ENCODE results near the gene GAGE13.
"Not testable (repeated sequence)": the region's sequence is repeated elsewhere in the genome, so short reads cannot be mapped to it uniquely, and the experiment has no call there.

The GAGE13 gene, protein sequence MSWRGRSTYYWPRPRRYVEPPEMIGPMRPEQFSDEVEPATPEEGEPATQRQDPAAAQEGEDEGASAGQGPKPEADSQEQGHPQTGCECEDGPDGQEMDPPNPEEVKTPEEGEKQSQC

DNA sequence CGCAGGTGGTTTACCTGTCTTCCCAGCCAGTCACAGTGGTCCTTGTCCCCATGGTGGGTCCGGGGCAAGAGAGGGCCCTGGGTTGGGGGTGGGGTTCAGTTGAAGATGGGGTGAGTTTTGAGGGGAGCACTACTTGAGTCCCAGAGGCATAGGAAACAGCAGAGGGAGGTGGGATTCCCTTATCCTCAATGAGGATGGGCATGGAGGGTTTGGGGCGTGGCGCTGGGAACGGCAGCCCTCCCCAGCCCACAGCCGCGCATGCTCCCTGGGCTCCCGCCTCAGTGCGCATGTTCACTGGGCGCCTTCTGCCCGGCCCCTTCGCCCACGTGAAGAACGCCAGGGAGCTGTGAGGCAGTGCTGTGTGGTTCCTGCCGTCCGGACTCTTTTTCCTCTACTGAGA is at the start of gene GAGE13:
GAGE13 (plus strand) TSS at position 301 of the 400 bp plus-strand sequence. CDS start 1,156 bp downstream, outside the sequence.
- DNase-seq (ENCODE audit: low read depth), result not testable (repeated sequence)

DNA sequence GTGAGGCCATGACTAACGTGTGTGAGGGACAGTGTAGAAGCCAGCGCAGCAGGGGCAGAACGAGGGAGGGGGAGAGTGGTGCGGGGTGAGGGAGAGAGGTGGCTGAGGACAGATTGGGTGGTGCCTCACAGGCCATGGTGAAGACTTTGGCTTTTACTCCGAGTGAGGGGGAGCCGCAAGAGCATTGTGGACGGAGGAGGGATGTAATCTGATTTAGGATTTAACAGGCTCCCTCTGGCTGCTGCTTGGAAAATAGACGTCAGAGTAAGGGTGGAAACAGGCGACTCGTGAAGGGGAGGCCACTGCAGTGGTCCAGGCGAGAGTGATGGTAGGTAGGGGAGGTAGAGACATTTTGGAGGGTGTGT is 48.8 kb upstream of the GAGE13 start:
- DNase-seq (ENCODE audit: low read depth), result peak; percentile 12

DNA sequence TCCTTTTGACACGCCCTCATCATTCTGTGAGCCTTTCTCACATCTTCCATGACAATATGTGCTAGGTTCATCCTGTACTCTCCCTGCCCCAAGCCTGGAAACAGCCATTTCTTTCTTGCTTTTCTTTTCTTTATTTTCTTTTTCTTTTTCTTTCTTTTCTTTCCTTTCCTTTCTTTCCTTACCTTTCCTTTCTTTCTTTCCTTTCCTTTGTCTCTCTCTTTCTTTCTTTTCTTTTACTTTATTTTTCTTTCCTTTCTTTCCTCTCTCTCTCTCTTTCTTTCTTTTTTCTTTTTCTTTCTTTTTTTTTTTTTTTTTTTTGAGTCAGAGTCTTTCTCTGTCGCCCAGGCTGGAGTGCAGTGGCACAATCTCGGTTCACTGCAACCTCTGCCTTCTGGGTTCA is 47.2 kb upstream of the GAGE13 start:
- DNase-seq (ENCODE audit: low read depth), result no peak

DNA sequence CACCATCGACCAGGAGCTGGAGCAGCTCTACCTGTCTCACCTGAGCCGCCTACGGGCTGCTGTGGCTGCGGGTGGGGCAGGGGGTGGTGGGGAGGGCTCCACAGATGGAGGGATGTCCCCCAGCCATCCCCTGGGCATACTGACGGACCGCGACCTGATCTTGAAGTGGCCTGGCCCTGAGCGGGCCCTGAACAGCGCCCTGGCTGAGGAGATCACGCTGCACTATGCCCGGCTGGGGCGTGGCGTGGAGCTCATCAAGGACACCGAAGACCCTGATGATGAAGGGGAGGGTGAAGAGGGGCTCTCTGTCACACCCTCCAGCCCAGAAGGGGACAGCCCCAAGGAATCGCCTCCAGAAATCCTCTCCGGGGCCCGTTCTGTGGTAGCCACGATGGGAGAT is 45.2 kb upstream of the GAGE13 start:
- no peak for DNase-seq (ENCODE audit: low read depth)

DNA sequence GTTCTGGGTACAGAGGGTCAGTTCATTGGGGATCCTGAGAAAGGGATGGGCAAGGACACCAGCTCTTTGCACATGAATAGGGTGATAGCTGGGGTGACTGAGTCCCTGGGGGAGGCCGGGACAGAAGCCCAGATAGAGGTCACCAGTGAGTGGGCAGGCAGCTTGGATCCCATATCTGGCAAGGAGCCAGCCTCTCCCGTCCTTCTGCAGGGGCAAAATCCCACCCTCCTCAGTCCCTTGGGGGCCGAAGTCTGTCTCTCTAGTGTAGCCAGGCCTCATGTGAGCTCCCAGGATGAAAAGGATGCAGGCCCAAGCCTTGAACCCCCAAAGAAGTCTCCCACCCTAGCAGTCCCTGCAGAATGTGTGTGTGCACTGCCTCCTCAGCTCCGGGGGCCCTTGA is 44.8 kb upstream of the GAGE13 start:
- no peak for DNase-seq (ENCODE audit: low read depth)

DNA sequence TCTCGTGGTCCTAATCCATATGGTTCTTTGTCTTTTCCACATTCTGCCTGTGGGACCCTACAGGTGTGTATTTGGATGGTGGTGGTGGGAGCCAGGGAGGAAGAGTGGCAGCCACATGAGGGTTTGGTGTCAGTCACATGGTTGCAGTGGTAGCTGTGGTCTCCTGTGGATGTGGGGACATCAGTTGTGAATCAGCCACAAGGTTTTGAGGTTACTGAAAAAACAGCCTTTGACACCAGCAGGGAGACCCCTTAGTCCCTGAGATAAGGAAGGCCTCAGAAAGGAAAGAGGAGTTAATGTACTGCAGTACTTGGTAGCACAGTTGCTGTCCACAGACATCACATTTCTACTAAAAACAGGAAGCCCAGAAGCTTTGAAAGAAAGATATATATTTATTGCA is 43.7 kb upstream of the GAGE13 start:
- no peak for DNase-seq (ENCODE audit: low read depth)

DNA sequence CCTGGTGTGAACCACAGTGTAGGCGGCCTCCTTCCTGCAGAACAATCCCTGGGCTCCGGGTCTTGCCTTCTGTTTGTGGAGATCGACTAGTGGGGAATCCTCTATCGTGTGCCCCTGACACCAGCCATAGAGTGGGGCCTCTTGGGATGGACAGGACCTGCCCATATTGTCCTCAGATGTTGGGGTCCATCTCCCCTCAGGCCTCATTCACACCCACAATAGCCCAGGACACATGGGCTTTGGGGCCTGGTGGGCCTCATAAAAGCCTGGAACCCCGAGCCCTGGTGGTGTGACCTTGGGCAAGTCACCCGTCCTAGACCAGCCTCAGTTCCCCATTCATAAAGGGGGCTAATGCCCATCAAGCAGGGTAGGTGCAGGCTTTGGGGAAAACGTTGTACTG is 41.2 kb upstream of the GAGE13 start:
- no peak for DNase-seq (ENCODE audit: low read depth)

DNA sequence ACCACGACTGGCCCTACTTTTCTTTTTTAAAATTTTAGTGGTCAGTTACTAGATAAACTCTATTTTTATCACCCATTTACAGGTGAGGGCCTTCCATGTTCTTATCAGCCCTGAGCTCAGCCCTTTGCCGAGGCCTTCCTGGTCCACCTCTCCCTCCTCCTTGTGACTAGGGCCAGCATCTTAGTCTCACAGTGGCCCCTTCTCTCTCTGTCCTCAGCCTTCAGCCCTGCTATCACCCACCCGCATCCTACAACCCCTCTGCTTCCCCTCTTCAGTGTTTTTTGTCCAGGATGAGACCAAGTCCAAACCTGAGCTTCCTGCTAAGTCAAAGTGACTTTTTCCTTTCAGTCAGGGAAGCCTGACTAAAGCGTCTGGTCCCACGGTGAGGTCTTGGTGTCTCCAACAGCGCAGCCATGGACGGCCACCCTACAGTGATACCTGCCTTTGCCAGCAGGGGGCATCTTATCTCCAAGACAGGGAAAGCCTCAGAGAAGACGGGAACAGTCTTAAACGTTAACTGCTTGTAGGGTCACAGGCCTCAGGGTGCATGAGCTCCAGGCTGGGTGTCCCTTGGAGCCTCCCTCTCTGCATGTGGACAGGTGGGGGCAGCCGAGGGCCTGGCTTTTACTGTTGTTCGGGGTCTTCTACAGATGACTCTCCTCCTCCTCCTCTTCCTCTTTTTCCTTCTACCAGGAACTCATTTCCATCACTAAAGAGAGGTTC is 39.6 kb upstream of the GAGE13 start:
- DNase-seq (ENCODE audit: low read depth), result peak; percentile 24

DNA sequence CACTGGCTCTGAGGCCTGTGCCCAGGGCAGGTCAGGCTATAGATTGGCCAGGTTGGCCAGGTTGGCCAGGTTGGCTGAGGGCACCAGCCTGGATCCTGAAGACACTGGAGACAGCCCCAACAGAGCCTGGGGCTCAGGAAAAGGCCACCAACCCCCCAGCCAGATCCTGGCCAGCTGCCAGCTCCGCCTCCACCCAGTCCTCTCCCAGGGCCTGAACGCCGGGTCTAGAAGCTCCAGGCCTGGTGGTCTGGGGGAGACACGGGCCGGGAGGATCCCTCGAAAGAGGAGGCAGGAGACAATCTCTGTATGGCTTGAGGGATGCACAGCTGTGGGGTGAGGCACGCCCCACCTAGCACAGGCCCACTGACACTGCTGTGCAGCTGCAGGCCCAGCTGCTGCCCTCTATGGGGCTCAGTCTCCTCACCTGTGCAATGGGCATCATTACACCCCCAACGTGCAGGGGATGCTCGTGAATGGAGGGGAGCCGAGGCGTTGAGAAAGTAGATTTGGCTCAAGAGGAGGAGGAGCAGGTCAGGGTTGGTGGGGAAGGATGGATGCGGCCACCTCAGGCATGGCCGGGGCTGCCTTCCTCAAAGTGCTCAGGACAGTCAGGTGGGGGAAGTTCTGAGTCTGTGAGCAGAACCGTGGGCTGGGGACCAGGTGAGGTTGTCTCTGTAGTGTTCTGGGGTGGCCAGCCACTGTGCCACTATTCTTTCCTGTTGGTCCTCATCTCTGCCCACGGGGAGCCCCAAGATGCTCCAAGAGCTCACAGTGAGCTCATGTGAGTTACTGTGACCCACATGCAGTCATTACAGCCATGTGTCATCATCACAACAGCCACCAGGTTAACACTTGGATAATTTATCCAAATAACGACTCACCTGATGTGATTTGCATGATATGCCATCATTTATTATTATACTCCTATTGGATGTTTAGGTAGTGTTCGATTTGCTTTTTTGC is 38.7 kb upstream of the GAGE13 start:
- no peak for DNase-seq (ENCODE audit: low read depth)

DNA sequence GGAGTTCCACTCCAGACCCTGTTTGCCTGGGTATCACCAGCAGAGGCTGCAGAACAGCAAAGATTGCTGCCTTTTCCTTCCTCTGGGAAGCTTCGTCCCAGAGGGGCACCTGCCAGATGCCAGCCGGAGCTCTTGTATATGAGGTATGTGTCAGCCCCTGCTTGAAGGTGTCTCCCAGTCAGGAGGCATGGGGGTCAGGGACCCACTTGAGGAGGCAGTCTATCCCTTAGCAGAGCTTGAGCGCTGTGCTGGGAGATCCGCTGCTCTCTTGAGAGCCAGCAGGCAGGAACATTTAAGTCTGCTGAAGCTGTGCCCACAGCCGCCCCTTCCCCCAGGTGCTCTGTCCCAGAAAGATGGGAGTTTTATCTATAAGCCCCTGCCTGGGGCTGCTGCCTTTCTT is 32.1 kb upstream of the GAGE13 start:
- DNase-seq (ENCODE audit: low read depth), result not testable (repeated sequence)

DNA sequence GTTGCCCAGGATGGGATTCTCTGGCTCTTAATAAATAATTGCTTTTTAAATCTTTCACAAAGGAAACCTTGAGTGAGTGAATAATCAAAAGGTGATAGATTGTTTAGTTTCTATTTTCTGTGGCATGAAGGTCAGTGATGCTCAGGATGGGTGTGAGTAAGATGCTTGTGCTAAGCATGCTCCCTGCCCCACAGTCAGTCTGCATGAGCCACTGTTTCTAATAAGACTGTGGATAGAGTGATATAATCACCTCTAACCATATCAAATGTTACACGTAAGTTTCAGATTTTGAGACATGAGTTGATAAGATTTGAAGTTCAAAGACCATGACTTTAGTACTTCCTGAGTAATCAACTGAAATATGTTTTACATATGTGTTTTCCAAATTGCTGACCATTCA is 30.7 kb upstream of the GAGE13 start:
- no peak for DNase-seq (ENCODE audit: low read depth)

DNA sequence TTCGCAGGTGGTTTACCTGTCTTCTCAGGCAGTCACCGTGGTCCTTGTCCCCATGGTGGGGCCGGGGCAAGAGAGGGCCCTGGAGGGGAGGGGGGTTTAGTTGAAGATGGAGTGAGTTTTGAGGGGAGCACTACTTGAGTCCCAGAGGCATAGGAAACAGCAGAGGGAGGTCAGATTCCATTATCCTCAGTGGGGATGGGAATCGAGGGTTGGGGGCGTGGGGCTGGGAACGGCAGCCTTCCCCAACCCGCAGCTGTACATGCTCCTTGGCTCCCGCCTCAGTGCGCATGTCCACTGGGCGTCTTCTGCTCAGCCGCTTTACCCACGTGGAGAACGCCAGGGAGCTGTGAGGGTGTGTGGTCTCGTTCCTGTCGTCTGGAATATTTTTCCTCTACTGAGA is 28.0 kb upstream of the GAGE13 start, which contains the start of gene GAGE10:
GAGE10 (plus strand) TSS at position 301 of the 400 bp plus-strand sequence. CDS start 1,214 bp downstream, outside the sequence.
- no peak for DNase-seq (ENCODE audit: low read depth)

DNA sequence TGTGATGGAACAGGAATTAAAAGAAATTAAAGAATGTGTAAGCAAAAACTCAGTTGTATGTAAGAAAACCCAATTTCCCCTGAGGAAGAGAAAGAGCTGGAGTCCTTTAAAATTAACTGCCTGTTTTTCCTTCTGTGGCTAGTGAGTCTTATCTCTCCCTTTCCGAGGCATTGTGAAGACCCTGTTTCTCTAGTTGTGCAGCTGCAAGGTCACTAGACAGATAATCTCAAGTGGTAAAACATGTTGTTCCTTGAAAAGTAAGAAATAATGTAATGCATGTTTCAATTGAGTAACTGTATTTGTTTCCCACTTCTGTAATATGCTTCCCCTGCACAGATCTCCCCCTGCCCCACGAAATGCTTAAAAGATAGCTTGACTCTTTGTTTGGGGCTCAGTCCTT is 23.6 kb upstream of the GAGE13 start:
- DNase-seq (ENCODE audit: low read depth), result not testable (repeated sequence)

DNA sequence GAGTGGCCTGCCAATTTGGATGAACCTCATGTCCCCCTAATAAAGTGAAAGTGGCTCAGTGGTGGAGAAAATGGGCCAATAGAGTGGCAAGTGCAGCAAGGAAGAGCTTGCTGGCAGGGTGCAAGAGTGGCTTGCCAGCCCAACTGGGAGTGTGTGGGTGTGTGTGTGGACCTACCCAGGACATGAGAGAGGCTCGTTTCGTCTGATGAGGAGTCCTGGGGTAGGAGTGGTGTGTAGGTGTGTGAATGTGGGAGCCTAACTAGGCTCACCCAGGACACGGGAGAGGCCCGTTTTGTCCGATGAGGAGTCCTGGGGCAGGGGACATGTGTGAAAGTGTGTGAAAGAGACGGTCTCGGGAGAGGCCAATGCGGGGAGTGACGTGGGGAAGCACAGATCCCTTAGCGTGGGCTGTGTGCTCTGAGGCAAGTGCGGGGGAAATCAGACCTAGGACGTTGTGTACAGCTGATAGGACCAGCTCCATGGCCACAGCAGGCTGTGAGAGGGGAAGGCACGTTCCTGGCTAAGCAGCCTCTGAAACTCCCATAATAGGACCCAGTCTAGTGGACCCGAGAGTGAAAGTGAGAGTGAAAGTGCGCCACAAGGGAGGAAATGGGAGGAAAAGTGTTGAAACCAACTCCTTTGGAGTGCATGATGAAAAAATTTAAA is 22.6 kb upstream of the GAGE13 start:
- no peak for DNase-seq (ENCODE audit: low read depth)

DNA sequence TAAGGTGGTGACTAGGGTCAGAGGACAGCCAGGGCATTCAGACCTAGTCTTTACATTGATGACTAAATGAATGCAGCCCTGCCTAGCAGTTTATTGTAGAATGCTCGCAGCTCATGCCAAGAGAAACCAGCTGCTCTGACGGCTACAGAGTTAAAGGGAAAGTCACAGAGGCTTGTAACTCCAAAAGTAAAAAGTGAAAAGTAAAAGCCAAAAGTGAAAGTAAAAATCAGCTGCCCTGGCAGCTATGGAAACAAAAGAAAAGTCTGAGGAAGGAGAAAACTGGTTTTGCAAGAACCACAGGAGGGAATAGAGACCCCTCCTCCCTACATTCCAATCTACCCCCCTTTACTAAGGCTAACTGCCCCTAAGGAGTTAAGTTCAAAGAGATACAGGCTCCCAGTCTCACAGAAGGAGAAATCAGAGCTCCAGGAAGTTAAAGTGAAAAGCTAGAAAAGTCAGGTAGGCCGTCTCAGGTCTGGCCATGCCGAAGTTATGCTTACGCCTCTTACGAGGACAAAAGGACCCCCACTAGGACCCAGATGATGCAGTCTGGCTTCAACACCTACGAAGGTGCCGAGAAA is 21.9 kb upstream of the GAGE13 start:
- DNase-seq (ENCODE audit: low read depth), result no peak

DNA sequence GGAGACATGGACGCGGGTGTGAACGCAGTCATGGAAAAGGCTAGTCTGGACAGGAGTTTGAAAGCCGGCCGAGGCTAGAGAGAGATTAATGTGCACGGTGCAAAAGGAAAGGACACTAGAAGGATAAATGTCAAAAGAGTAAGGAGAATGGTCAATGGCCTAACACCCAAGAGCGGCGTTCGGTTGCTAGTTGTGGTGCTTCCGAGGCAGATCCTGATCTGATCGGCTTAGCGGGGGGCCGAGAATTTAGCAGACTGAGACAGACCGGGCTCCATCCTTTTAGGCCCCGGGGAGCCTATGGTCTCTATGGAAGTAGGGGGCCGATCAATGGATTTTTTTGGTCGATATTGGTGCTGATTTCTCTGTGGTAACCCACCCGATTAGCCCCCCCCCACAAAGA is 21.0 kb upstream of the GAGE13 start:
- no peak for DNase-seq (ENCODE audit: low read depth)

DNA sequence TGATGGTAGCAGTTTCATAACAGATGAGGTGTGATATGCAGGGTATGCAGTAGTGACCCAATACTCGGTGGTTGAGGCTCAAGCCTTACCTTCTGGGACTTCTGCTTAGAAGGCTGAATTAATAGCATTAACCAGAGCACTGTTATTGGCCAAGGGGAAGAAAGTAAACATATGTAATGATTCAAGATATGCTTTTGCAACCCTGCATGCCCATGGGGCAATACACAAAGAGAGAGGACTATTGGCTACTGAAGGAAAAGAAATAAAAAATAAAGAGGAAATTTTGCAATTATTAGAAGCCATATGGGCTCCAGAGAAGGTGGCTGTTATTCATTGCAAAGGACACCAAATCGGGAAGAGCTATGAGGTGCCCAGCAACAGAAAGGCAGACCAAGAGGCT is 19.2 kb upstream of the GAGE13 start:
- no peak for DNase-seq (ENCODE audit: low read depth)

DNA sequence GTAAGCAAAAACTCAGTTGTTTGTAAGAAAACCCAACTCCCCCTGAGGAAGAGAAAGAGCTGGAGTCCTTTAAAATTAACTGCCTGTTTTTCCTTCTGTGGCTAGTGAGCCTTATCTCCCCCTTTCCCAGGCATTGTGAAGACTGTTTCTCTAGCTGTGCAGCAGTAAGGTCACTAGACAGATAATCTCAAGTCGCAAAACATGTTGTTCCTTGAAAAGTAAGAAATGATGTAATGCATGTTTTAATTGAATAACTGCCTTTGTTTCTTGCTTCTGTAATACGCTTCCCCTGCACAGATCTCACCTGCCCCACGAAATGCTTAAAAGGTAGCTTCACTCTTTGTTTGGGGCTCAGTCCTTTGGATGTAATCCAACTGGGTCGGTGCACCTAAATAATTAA is 15.3 kb upstream of the GAGE13 start:
- no peak for DNase-seq (ENCODE audit: low read depth)

DNA sequence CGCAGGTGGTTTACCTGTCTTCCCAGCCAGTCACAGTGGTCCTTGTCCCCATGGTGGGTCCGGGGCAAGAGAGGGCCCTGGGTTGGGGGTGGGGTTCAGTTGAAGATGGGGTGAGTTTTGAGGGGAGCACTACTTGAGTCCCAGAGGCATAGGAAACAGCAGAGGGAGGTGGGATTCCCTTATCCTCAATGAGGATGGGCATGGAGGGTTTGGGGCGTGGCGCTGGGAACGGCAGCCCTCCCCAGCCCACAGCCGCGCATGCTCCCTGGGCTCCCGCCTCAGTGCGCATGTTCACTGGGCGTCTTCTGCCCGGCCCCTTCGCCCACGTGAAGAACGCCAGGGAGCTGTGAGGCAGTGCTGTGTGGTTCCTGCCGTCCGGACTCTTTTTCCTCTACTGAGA is 9.6 kb upstream of the GAGE13 start, which contains the start of gene GAGE12J:
GAGE12J (plus strand) TSS at position 301 of the 400 bp plus-strand sequence. CDS start 1,157 bp downstream, outside the sequence.
- not testable (repeated sequence) for DNase-seq (ENCODE audit: low read depth)

DNA sequence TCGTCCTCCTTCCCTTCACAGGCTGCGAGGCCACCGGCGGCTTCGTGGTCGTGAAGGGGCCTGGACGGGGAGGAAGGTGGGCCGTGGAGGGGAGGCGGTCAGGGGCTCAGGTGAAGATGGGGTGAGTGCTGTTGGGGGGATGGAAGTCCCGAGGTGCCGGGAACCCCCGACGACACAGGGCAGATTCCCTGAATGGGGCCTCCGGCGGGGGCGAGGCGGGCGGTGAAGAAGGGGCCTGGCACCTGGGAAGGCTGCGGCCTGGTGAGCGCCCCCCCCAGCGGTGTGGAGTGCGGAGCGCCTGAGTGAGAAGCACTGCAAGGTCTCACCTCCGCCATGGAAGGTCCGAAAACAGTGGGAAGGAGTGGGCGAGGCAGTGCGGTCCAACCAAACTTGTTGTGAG is 9.1 kb upstream of the GAGE13 start:
- DNase-seq (ENCODE audit: low read depth), result not testable (repeated sequence)

DNA sequence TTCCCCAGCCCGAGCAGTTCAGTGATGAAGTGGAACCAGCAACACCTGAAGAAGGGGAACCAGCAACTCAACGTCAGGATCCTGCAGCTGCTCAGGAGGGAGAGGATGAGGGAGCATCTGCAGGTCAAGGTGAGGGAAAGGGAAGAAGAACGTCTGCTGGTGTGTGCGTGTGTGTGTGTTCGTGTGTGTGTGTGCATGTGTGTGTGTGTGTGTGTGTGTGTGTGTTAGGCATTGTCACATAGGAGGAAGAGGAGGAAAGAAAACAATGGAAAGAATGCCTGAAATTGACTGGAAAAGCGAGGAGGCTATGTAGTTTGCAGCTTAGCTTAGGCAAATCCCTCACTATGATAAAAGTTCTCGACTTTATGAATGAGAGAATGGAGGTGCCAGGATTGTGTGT is 7.6 kb upstream of the GAGE13 start:
- DNase-seq (ENCODE audit: low read depth), result not testable (repeated sequence)

DNA sequence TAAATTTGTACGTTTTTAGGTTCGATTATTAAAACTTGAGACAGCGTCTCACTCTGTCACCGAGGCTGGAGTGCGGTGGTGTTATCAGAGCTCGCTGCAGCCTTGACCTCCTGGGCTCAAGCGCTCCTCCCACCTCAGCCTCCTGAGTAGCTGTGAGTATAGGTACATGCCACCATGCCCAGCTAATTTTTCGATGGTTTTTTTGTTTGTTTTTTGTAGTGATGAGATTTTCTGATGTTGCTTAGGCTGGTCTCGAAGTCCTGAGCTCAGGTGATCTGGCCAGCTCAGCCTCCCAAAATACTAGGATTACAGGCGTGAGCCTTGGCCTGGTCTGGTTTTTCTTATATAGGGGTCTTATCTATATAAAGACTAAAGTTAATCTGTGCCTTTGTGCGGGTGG is 961 bp upstream of the GAGE13 start:
- not testable (repeated sequence) for DNase-seq (ENCODE audit: low read depth)

Measured in fibroblast of the conjunctiva (primary cell).